ENCODE measurements around the gene ALDH1L1. TPM values are rescaled to one million over a fixed set of nuclear protein-coding genes. Genes with fewer than 3 reads are reported as not detected.

The ALDH1L1 gene
- total RNA-seq, 1 donor from 2014 or later, result 9.0 TPM

- DNase-seq (ENCODE audit: low spot score), result no peak
Measured at GRCh38 chr3:126154391-126155279, 25.8 kb downstream of the ALDH1L1 start.

- peak; percentile 8 for DNase-seq (ENCODE audit: low spot score)
Measured at GRCh38 chr3:126153695-126154360, 26.6 kb downstream of the ALDH1L1 start.

- DNase-seq (ENCODE audit: low spot score), result peak; percentile 8
Measured at GRCh38 chr3:126152901-126153694, 27.3 kb downstream of the ALDH1L1 start.

- DNase-seq (ENCODE audit: low spot score), result no peak
Measured at GRCh38 chr3:126152458-126152857, 27.9 kb downstream of the ALDH1L1 start.

GRCh38 chr3:126151562-126152302, 28.7 kb downstream of the ALDH1L1 start:
- DNase-seq (ENCODE audit: low spot score), result no peak

GRCh38 chr3:126149960-126150515, 30.3 kb downstream of the ALDH1L1 start:
- no peak for DNase-seq (ENCODE audit: low spot score)

DNA sequence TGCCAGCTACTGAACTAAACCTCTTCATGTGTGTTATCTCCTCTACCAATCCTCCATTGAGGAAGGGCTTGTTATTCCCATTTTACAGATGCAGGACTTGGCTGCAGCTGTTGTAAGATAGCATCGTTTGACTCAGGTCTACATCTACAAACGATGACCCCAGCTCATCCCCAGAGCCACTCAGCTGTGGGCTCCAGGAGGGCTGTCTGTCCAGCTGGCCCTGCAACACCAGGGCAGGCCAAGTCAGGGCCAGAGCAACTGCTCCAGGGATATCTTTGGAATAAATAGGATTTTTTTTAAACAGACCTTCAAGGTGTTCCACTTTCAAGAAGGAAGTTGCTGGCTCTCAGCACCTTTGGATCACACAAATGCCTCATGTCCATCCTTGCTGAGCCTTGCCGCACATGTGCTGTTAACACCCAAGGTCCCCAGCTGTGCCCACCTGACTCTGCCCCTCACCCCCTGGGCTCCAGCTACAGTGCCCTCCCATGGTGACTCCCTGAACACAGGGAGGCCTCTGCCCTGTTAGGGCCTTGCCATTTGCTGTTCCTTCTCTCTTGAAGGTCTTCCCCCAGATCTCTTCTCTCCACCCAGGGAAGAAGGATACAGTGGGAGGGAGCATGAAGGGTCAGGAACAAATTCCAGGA, 31.0 kb downstream of the ALDH1L1 start:
- DNase-seq (ENCODE audit: low spot score), result no peak

- DNase-seq (ENCODE audit: low spot score), result no peak
Measured at GRCh38 chr3:126147932-126148683, 32.3 kb downstream of the ALDH1L1 start.

GRCh38 chr3:126147147-126147931, 33.0 kb downstream of the ALDH1L1 start:
- DNase-seq (ENCODE audit: low spot score), result peak; percentile 6

GRCh38 chr3:126146525-126147146, 33.8 kb downstream of the ALDH1L1 start:
- DNase-seq (ENCODE audit: low spot score), result peak; percentile 6

GRCh38 chr3:126146034-126146433, 34.4 kb downstream of the ALDH1L1 start:
- peak; percentile 7 for DNase-seq (ENCODE audit: low spot score)

DNA sequence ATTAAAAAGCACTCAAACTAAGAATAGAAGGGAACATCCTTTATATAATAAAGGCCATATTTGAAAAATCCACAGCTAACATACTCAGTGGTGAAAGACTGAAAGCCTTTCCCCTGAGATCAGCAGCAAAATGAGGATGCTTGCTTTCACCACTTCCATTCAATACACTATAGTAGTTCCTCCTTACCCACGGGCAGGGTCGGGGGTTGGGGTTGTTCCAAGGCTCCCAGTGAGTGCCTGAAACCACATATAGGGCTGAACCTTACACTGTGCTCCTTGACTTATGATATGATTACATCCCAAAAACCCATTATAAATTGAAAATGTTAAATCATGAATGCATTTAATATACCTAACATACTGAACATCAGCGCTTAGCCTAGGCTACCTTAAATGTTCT, 37.7 kb downstream of the ALDH1L1 start:
- no peak for DNase-seq (ENCODE audit: low spot score)

- DNase-seq (ENCODE audit: low spot score), result no peak
Measured at GRCh38 chr3:126137490-126138130, 42.8 kb downstream of the ALDH1L1 start.

- DNase-seq (ENCODE audit: low spot score), result no peak
Measured at GRCh38 chr3:126136428-126137220, 43.8 kb downstream of the ALDH1L1 start.

DNA sequence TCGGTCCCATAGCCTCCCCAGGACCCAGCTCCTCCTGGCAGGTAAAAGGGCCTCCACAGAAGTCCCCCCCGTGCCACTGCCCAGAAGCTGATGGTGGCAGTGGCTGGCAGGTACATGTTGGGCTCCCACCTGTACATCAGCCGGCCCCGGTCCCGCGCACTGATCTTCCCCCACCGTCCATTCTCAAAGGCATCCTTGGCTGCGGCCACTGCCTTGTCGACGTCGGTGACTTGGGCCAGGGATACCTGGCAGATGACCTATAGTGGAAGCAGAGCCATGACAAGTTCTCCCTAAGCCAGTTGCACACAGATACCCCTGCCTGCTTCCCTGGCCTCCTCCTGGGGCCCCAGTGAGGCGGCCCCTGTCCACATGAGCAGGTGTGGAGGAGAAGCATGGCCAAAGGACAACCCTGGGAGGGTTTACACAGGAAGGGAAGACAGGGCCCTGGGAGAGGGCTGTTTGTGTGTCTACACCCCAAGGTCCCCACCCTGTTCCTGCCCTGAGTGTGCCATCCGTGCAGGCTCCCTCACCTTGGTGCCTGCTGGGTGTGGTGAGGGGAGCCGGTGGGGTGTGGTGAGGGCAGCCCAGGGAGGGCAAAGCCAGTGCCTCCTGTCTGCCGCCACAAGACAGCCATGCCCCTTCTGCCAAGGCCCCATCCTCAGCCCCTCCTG, 44.8 kb downstream of the ALDH1L1 start:
- DNase-seq (ENCODE audit: low spot score), result no peak

DNA sequence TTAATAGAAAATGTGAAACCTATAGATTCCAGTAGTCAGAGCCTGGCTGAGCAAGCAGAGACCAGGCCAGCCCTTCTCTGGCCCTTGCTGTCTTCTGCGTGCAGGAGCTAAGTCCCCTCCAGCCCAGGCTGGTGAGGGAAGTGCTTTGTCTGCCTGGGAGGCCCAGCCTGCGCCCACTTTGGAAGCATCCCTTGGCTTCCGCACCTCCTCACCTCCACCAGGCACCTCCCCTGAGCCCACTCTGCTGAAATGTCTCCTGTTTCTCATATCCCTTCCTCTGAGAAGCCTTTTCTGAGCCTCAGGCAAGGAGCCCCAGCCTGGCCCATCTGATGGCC, 45.3 kb downstream of the ALDH1L1 start:
- no peak for DNase-seq (ENCODE audit: low spot score)
